HepG2 (cell line): ENCODE data around the gene CALM1. TPM values are rescaled to one million over a fixed set of nuclear protein-coding genes. Genes with fewer than 3 reads are reported as not detected.

Source experiments
- ATF4 ChIP-seq, 2 experiments: fragments of 450-650 bp in 1 of 2; sonication (generic) in 1 of 2; formaldehyde crosslinking; IDR thresholded peaks; 2 replicates each; pipeline versions ENCODE4 v1.5.0 to v1.8.0; 2020 to 2022; ENCODE audit warnings: mild to moderate bottlenecking in 1 of 2, missing genetic modification reagents in 1 of 2
- CCAR2 ChIP-seq: fragments of 200-400 bp; formaldehyde crosslinking; optimal IDR thresholded peaks from 2 replicates; pipeline ENCODE3; 2018; ENCODE audit warnings: low read depth, mild to moderate bottlenecking, low read length, moderate library complexity
- KMT2B ChIP-seq: IDR thresholded peaks from 2 replicates; pipeline ENCODE4 v1.6.1; 2016; ENCODE audit warnings: missing genetic modification reagents, missing compliant biosample characterization
- MXD1 ChIP-seq: sonication (generic); formaldehyde crosslinking; IDR thresholded peaks from 2 replicates; pipeline ENCODE4 v1.4.0; 2020; ENCODE audit warnings: mild to moderate bottlenecking, missing genetic modification reagents
- MXI1 ChIP-seq: IDR thresholded peaks from 3 replicates; pipeline ENCODE4 v1.6.1; 2012; ENCODE audit warnings: low read depth, low read length, inconsistent platforms, borderline replicate concordance
- PHF20 ChIP-seq: sonication (generic); formaldehyde crosslinking; IDR thresholded peaks from 2 replicates; pipeline ENCODE4 v1.5.0; 2020; ENCODE audit warnings: mild to moderate bottlenecking, missing genetic modification reagents
- POLR2A ChIP-seq, 2 experiments: IDR thresholded peaks; 2 replicates each; pipeline ENCODE4 v1.6.1; 2011; ENCODE audit warnings: low read depth in 2 of 2, low read length in 2 of 2, mild to moderate bottlenecking in 1 of 2, moderate library complexity in 1 of 2; ENCODE audit not compliant: insufficient read depth in 1 of 2
- SETDB1 ChIP-seq: sonication (generic); formaldehyde crosslinking; IDR thresholded peaks from 2 replicates; pipeline ENCODE4 v1.5.1; 2020; ENCODE audit warnings: missing genetic modification reagents, mild to moderate bottlenecking, borderline replicate concordance
- TBL1XR1 ChIP-seq: fragments of 150-350 bp; IDR thresholded peaks from 2 replicates; pipeline ENCODE4 v1.6.1; 2014; ENCODE audit warnings: borderline replicate concordance, low read length; ENCODE audit not compliant: partially characterized antibody
- ZBTB1 ChIP-seq: sonication (generic); formaldehyde crosslinking; IDR thresholded peaks from 2 replicates; pipeline ENCODE4 v1.4.0; 2020; ENCODE audit warnings: missing genetic modification reagents, borderline replicate concordance
- ZBTB26 ChIP-seq: IDR thresholded peaks from 2 replicates; pipeline ENCODE4 v1.6.1; 2016; ENCODE audit warnings: missing compliant biosample characterization, missing genetic modification reagents, borderline replicate concordance
- ZBTB49 ChIP-seq: sonication (generic); formaldehyde crosslinking; IDR thresholded peaks from 2 replicates; pipeline ENCODE4 v1.4.0; 2020; ENCODE audit warnings: missing genetic modification reagents, borderline replicate concordance
- ZHX2 ChIP-seq, 2 experiments: sonication (generic) in 1 of 2; formaldehyde crosslinking in 1 of 2; IDR thresholded peaks; 2 replicates each; pipeline versions ENCODE4 v1.6.1 to v1.9.0; 2014 to 2022; ENCODE audit warnings: antibody characterized with exemption in 1 of 2, borderline replicate concordance in 1 of 2, inconsistent platforms in 1 of 2, low read depth in 1 of 2, missing genetic modification reagents in 1 of 2
- ZMYM2 ChIP-seq: sonication (generic); formaldehyde crosslinking; IDR thresholded peaks from 2 replicates; pipeline ENCODE4 v1.8.0; 2022; ENCODE audit warnings: mild to moderate bottlenecking, missing genetic modification reagents
- ZNF24 ChIP-seq: fragments of 450-650 bp; IDR thresholded peaks from 2 replicates; pipeline ENCODE4 v1.6.1; 2017; ENCODE audit warnings: antibody characterized with exemption, mild to moderate bottlenecking
- ZNF569 ChIP-seq: sonication (generic); formaldehyde crosslinking; IDR thresholded peaks from 2 replicates; pipeline ENCODE4 v1.5.0; 2020; ENCODE audit warnings: mild to moderate bottlenecking, missing genetic modification reagents, moderate library complexity, borderline replicate concordance
- ZNF614 ChIP-seq: IDR thresholded peaks from 2 replicates; pipeline ENCODE4 v1.6.1; 2018; ENCODE audit warnings: missing biosample characterization, missing genetic modification reagents, inconsistent platforms, borderline replicate concordance
- ZNF790 ChIP-seq: sonication (generic); formaldehyde crosslinking; IDR thresholded peaks from 2 replicates; pipeline ENCODE4 v1.8.0; 2022; ENCODE audit warnings: missing genetic modification reagents, mild to moderate bottlenecking, borderline replicate concordance
- polyA plus RNA-seq, 8 experiments: library from polyadenylated mRNA; depleted of rRNA in 3 of 8; stranded (reverse) in 7 of 8; unstranded in 1 of 8; fragments of >200 nt; fragmentation: Illumina TruSeq in 4 of 8; extraction: Trizol in 4 of 8; gene quantifications; 2 replicates each; pipeline versions ENCODE4 v1.2.1 to v1.2.3, GENCODE V29; 2011 to 2016; ENCODE audit warnings: low read depth in 4 of 8, missing spikeins in 1 of 8, mixed read lengths in 1 of 8; ENCODE audit not compliant: insufficient read depth in 1 of 8
- total RNA-seq, 5 experiments: library from RNA; depleted of rRNA; stranded (reverse); fragments of >200 nt; fragmentation: Illumina TruSeq; extraction: Trizol; gene quantifications; 2 replicates each; pipeline ENCODE4 v1.2.3, GENCODE V29; 2016; ENCODE audit warnings: low read depth in 1 of 5

Gene CALM1
- total and polyA plus RNA-seq, 2 of the 13 experiments (the other 11 are each of a cell fraction or from before 2014, with no cell fraction given): 110 to 238 TPM

- TF ChIP-seq ZBTB49 (CRISPR knock-in tag): no peak
- TF ChIP-seq ZNF24: no peak
- no peak for TF ChIP-seq ZBTB1 (CRISPR knock-in tag)
- TF ChIP-seq POLR2A (IDR thresholded peaks at IDR 0.05; ENCODE audit: insufficient read depth in 1 of 2, low read depth in 2 of 2, low read length in 2 of 2): peak; percentile 85 to 94
- TF ChIP-seq TBL1XR1: peak; percentile 66
- 0 out of 2 replicates have a peak, but pooled peaks have one; percentile 70 for TF ChIP-seq ZNF790 (CRISPR knock-in tag)
- TF ChIP-seq ZHX2 (IDR thresholded peaks at IDR 0.05; ENCODE audit: low read depth): peak; percentile 96
- TF ChIP-seq ZHX2 (CRISPR knock-in tag; IDR thresholded peaks at IDR 0.05; ENCODE audit: borderline replicate concordance): no peak; the same call in 1 of the 2 replicates
- peak; percentile 84; the same call in 2 of the 3 replicates for TF ChIP-seq MXI1
- TF ChIP-seq KMT2B (CRISPR knock-in tag): peak; percentile 90
- no peak for TF ChIP-seq ZNF569
- peak; percentile 81 for TF ChIP-seq MXD1 (CRISPR knock-in tag)
- no peak for TF ChIP-seq CCAR2
- TF ChIP-seq SETDB1: no peak
- peak; percentile 91; the same call in 1 of the 2 replicates for TF ChIP-seq ZBTB26 (CRISPR knock-in tag)
- peak; percentile 84 for TF ChIP-seq ZNF614 (CRISPR knock-in tag)
- TF ChIP-seq ATF4 (CRISPR knock-in tag; IDR thresholded peaks at IDR 0.05): peak in 1 of 2 experiments; percentile 71; a peak in 2 of 4 replicates
- TF ChIP-seq ZMYM2 (CRISPR knock-in tag): peak; percentile 65
- TF ChIP-seq PHF20 (CRISPR knock-in tag): peak; percentile 76
Measured at GRCh38 chr14:90383126-90383730, 13.6 kb upstream of the CALM1 start (continued).
